GM21576 (cell line): Measurements from ENCODE around the gene COX7B.
"Not testable (repeated sequence)": the region's sequence is repeated elsewhere in the genome, so short reads cannot be mapped to it uniquely, and the experiment has no call there.

Experiments used
- ATAC-seq: cut with Tn5 transposase; IDR thresholded peaks from one replicate; pipeline ENCODE4 v1.9.1; 2021; ENCODE audit warnings: mild to moderate bottlenecking, moderate library complexity; ENCODE audit not compliant: unreplicated experiment

Gene COX7B, protein sequence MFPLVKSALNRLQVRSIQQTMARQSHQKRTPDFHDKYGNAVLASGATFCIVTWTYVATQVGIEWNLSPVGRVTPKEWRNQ

DNA sequence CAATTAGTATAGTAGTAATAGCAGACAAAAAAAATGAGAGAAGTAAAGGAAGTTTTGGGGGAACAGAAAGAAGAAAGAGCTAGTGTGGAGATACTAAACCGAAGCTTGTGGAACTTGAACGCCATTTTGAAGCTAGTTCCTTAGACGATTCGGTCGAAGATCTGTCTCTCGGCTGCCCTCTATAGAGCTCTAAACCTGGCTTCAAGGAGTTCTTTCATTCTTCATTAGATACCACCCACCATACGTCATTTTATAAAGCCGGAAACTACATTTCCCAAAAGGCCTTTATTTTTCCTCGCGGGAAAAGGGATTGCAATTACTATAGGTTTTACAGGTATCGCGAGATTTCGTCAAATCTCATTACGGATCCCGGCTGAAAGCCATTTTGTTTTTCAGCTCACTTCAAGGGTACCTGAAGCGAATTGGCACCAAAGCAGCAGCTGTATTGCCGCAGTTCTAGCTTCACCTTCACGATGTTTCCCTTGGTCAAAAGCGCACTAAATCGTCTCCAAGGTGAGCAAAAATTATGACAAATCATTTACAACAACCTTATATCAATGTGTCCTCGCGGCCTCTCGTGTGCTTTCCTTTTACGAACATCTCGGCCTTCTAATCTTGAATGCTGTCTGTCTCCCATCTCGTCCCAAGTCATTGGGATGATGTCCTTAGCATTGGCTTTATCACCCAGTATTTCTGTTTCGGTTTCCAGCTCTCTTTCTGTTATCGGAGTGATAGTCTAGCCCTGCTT is at the start of gene COX7B:
Gene COX7B, plus strand, starts transcription at position 388 of the 748 bp plus-strand sequence. Its CDS starts 86 bp downstream, at position 474.
- ATAC-seq: peak; percentile 53

DNA sequence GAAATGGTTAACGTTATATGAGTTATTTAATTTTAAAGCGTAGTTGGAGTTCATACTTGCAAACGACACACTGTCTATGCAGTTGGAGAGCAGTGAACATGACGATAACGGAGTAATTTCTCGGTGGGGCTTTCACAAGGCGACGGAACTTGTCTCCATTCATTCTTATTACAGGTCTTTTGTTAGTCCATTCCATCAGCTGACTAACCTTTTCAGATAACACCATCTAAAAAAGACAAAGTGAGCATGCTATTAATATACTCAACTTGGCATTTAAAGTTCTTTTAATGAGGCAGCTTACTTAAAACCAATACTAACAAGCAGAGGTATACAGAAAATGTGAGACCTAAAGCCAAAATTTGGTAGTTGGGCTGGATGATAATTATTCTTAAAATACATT is 23.9 kb upstream of the COX7B start:
- ATAC-seq: no peak

GRCh38 chrX:77881418-77881817 is 17.9 kb upstream of the COX7B start:
- not testable (repeated sequence) for ATAC-seq

- no peak for ATAC-seq
Observed at GRCh38 chrX:77892887-77893286, 6.4 kb upstream of the COX7B start.

- no peak for ATAC-seq
Observed at GRCh38 chrX:77893713-77894112, 5.6 kb upstream of the COX7B start.

DNA sequence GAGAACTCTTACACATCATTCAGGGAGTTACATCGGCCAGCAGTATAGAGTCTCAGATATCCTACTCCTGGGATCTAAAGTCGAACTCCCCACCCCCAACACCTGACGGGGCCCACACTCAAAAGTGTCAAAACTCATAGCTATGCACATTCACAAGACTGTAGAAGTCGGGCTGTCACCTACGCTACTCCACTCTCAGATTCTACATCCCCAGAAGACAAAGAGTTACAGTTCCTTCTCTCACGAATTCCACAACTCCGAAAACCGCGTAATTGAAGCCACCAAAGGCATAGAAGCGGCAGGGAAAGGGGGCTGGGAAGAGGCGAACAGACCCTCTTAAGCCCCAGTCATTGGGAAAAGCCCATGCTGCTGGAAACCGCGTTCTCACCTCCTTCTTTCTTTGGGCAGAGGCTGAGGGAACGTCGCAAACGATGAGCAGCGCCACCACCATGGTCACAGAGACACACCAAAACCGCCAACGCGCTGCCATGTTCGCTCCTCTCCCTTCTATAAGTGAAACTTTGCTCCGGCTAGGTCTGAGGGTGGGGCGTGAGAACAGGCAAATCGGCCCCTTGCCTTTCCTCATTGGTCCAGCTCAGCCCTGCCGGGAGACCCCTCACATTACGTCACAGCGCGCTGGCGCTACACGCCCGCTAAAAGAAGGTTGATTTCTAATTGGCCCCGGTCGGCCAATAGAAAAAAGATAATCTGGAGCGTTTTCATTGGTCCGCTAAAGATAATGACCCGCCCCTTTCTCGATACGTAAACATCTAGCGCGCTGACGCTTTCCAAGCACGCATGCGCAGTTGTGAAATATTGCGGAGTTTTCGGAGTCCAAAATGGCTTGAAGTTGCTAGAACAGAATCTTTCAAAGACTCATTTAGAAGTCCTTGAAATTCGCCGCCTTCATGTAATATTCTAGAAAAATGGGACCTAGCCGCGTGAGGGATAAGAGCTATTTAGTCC is 4.1 kb upstream of the COX7B start, which contains the start of gene MAGT1:
Gene MAGT1, minus strand, starts transcription at position 515 of the 966 bp plus-strand sequence. Its CDS starts 25 bp downstream, at position 490.
- ATAC-seq: peak; percentile 92

GRCh38 chrX:77900688-77901087 is 1.4 kb downstream of the COX7B start:
- ATAC-seq: no peak

GRCh38 chrX:77901506-77901905 is 2.2 kb downstream of the COX7B start:
- ATAC-seq: no peak

- peak; percentile 95 for ATAC-seq
Observed at GRCh38 chrX:77910108-77910840, 11.0 kb downstream of the COX7B start, which contains the start of gene ATP7A. Gene ATP7A, plus strand, starts transcription at chrX:77910693. Its CDS starts 60,949 bp downstream, at chrX:77971642.

- ATAC-seq: peak; percentile 45
Observed at GRCh38 chrX:77917294-77917933, 18.1 kb downstream of the COX7B start.

- no peak for ATAC-seq
Observed at GRCh38 chrX:77918568-77918967, 19.3 kb downstream of the COX7B start.

- not testable (repeated sequence) for ATAC-seq
Observed at GRCh38 chrX:77919370-77919769, 20.1 kb downstream of the COX7B start.

GRCh38 chrX:77922787-77923186 is 23.5 kb downstream of the COX7B start:
- no peak for ATAC-seq

- ATAC-seq: no peak
Observed at GRCh38 chrX:77924320-77924859, 25.1 kb downstream of the COX7B start.

DNA sequence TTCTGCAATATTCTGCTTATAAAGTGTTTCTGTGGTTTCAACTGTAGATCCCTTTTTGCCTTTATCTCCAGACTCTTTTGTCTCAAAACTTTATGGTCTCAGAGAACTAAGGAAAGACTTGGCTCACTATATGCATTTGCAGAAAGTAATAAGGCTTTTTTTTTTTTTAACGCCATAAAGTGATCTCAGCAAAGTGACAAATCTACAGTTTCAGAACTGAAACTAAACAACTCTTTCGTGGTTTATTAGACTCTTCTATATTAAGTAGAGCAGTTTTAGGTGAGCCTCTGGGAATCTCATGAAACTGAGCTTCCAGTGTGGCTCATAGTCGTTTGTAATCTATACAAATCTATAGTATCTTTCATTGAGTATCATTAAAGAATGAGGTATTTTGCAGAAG is 26.5 kb downstream of the COX7B start:
- no peak for ATAC-seq

GRCh38 chrX:77930581-77930980 is 31.3 kb downstream of the COX7B start:
- no peak for ATAC-seq

DNA sequence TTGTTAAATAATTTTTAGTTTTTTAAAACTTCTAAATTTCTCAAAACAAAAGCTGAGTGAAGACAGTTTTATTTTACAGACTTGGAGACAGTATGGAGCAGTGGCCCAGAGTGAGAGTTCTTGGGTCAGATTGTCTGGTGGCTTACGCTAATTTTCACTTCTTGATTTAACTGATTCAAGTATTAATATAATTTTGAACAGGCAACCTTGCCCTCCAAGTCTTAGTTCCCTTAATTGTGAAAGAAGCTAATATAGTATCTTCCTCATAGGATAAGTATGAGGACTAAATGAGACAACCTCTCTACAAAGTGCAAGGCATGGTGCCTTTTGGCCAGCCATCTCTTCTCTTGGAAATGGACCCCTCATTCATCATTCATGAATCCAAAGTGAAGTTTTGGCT is 36.6 kb downstream of the COX7B start:
- no peak for ATAC-seq

- no peak for ATAC-seq
Observed at GRCh38 chrX:77936299-77936698, 37.0 kb downstream of the COX7B start.

DNA sequence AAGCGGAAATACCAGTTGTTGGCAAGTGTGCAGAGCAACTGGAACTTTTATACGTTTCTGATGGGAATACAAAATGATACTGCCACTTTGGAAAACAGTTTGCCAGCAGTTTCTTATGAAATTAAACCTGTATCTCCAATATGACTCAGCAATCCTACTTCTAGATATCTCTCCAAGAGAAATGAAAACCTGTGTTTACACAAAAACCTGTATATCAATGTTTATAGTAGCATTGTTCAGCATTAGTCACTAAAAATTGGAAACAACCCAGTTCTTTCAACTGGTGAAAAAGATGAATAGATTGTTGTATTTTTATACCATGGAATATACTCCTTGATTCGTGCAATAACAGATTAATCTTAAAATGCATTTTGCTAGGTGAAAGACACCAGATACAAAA is 38.0 kb downstream of the COX7B start:
- ATAC-seq: no peak
